ENCODE measurements around the gene OPCML.

- TF ChIP-seq, protein P1, sequence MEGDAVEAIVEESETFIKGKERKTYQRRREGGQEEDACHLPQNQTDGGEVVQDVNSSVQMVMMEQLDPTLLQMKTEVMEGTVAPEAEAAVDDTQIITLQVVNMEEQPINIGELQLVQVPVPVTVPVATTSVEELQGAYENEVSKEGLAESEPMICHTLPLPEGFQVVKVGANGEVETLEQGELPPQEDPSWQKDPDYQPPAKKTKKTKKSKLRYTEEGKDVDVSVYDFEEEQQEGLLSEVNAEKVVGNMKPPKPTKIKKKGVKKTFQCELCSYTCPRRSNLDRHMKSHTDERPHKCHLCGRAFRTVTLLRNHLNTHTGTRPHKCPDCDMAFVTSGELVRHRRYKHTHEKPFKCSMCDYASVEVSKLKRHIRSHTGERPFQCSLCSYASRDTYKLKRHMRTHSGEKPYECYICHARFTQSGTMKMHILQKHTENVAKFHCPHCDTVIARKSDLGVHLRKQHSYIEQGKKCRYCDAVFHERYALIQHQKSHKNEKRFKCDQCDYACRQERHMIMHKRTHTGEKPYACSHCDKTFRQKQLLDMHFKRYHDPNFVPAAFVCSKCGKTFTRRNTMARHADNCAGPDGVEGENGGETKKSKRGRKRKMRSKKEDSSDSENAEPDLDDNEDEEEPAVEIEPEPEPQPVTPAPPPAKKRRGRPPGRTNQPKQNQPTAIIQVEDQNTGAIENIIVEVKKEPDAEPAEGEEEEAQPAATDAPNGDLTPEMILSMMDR (optimal IDR thresholded peaks at IDR 0.05 in 1 of 3, IDR thresholded peaks at IDR 0.05 in 1 of 3, conservative IDR thresholded peaks at IDR 0.05 in 1 of 3; ENCODE audit: extremely low read depth in 1 of 3, insufficient read depth in 2 of 3, low read length in 3 of 3), result no peak
- no peak for TF ChIP-seq EZH2 (IDR thresholded peaks at IDR 0.05; ENCODE audit: low read length)
Observed at GRCh38 chr11:133049244-133050019, 482.9 kb downstream of the OPCML start.

Measured in keratinocyte (primary cell).